Aorta (tissue), 5 donors: Measurements from ENCODE around the gene ALG6. TPM values are rescaled to one million over a fixed set of nuclear protein-coding genes. Genes with fewer than 3 reads are reported as not detected.
"Not testable (repeated sequence)": the region's sequence is repeated elsewhere in the genome, so short reads cannot be mapped to it uniquely, and the experiment has no call there.

Experiments used
- ATAC-seq: fragments of 200-7000 bp; cut with Tn5 transposase; one replicate; pipeline ENCODE4 v1.9.1; 2022; ENCODE audit warnings: moderate library complexity; ENCODE audit not compliant: low FRiP score
- DNase-seq, 2 donors: peaks; one replicate each; pipeline ENCODE4 v3.0.0-alpha.2; 2020
- H3K27ac ChIP-seq, 2 donors: one replicate each; pipeline ENCODE4 v1.5.1; 2013; ENCODE audit warnings: low read length in 2 of 2, mild to moderate bottlenecking in 2 of 2, moderate library complexity in 2 of 2, control low read depth in 1 of 2, inconsistent platforms in 1 of 2, low read depth in 1 of 2
- H3K27me3 ChIP-seq, 2 donors: one replicate each; pipeline ENCODE4 v1.6.1; 2013; ENCODE audit warnings: control low read depth in 1 of 2, low read length in 1 of 2, mild to moderate bottlenecking in 1 of 2, moderate library complexity in 1 of 2; ENCODE audit not compliant: insufficient read depth in 2 of 2, control insufficient read depth in 1 of 2
- H3K36me3 ChIP-seq, 2 donors: one replicate each; pipeline ENCODE4 v1.6.1; 2013; ENCODE audit warnings: control low read depth in 1 of 2, low read length in 1 of 2, mild to moderate bottlenecking in 1 of 2; ENCODE audit not compliant: insufficient read depth in 2 of 2, control insufficient read depth in 1 of 2
- H3K4me1 ChIP-seq, 2 donors: one replicate each; pipeline ENCODE4 v1.6.1; 2013; ENCODE audit warnings: low read length in 2 of 2, control low read depth in 1 of 2, mild to moderate bottlenecking in 1 of 2, moderate library complexity in 1 of 2; ENCODE audit not compliant: insufficient read depth in 2 of 2, control insufficient read depth in 1 of 2
- H3K4me3 ChIP-seq, 2 donors: one replicate each; pipeline ENCODE4 v1.5.1; 2013; ENCODE audit warnings: low read length in 2 of 2, control low read depth in 1 of 2, mild to moderate bottlenecking in 1 of 2
- H3K9me3 ChIP-seq: one replicate; pipeline ENCODE4 v1.6.1; 2013; ENCODE audit warnings: mild to moderate bottlenecking, low read length; ENCODE audit not compliant: control insufficient read depth
- WGBS, 2 donors: extraction: QIAGEN DNeasy Blood & Tissue Kit; methylation state at CpG; one replicate each; pipeline ENCODE4 v1.1.7; 2013; 5-methylcytosine and 5-hydroxymethylcytosine counted together
- intact Hi-C, 2 donors: fragments of 100-400 bp; cut with DNase I; formaldehyde crosslinking; loops; one replicate each; pipeline versions ENCODE4 v1.14.2 to v1.15.0; 2022
- polyA plus RNA-seq, 2 donors: library from polyadenylated mRNA; stranded (reverse); fragments of 200-250 nt; gene quantifications; one replicate each; pipeline ENCODE4 v1.2.3, GENCODE V29; 2013
- total RNA-seq, 2 donors: library from RNA; stranded (reverse); fragmentation: NEBNext Ultra II Directional; extraction: Animal tissue kit (Norgen Biotek cat#: 25700); gene quantifications; one replicate each; pipeline ENCODE4 v1.2.1, GENCODE V29; 2021
- donor health status: healthy with polysubstance abuse.
- donor health status: Bipolar disorder and iron deficiency.
- donor health status: DM: no; HTN: no; CAD: no.
- donor health status: DM: no; HTN: no; CAD: no.
- donor health status: DM: yes; HTN: yes; CAD: no.

The ALG6 gene
- total and polyA plus RNA-seq, 4 donors = 2.4 to 11.0 (median 8.4) TPM

GRCh38 chr1:63453232-63453631, 85.8 kb downstream of the ALG6 start:
- no peak overlapping the region for H3K4me3 ChIP-seq
- intact Hi-C loops = no loop called here
- no peaks in the 10 kb centered on the region for H3K27me3 ChIP-seq
- no peak for ATAC-seq
- H3K27ac ChIP-seq = no peak overlapping the region
- no peaks in the 10 kb centered on the region for H3K36me3 ChIP-seq
- H3K9me3 ChIP-seq = no peaks in the 10 kb centered on the region
- H3K4me1 ChIP-seq = no peaks in the 10 kb centered on the region
- WGBS, 2 donors = 94 to 98% methylated on average over 2 of the region's 2 CpGs
- DNase-seq = no peak

- no peaks in the 10 kb centered on the region for H3K36me3 ChIP-seq
- ATAC-seq (no peak), DNase-seq (no peak)
- H3K4me1 ChIP-seq = no peaks in the 10 kb centered on the region
- intact Hi-C loops = no loop called here
- H3K27ac ChIP-seq = no peak overlapping the region
- no peaks in the 10 kb centered on the region for H3K27me3 ChIP-seq
- H3K4me3 ChIP-seq = no peak overlapping the region
- no peaks in the 10 kb centered on the region for H3K9me3 ChIP-seq
Observed at GRCh38 chr1:63454269-63454668, 86.8 kb downstream of the ALG6 start.

- no peaks in the 10 kb centered on the region for H3K36me3 ChIP-seq
- no peak overlapping the region for H3K27ac ChIP-seq
- no peaks in the 10 kb centered on the region for H3K4me1 ChIP-seq
- no peaks in the 10 kb centered on the region for H3K27me3 ChIP-seq
- no peak for ATAC-seq
- DNase-seq = no peak
- no peaks in the 10 kb centered on the region for H3K9me3 ChIP-seq
- intact Hi-C loops = no loop called here
- no peak overlapping the region for H3K4me3 ChIP-seq
Observed at GRCh38 chr1:63458750-63459149, 91.3 kb downstream of the ALG6 start.

GRCh38 chr1:63461661-63462230, 94.3 kb downstream of the ALG6 start:
- Histone ChIP-seq H3K4me3 (no peak overlapping the region), H3K27ac (no peak overlapping the region), H3K9me3 (no peaks in the 10 kb centered on the region), H3K27me3 (no peaks in the 10 kb centered on the region), H3K36me3 (no peaks in the 10 kb centered on the region), H3K4me1 (no peaks in the 10 kb centered on the region)
- intact Hi-C loops = no loop called here
- DNase-seq = no peak
- no peak for ATAC-seq
- WGBS, 2 donors = 99 to 100% methylated on average over 1 of the region's 1 CpG

GRCh38 chr1:63463248-63463647, 95.8 kb downstream of the ALG6 start:
- Histone ChIP-seq H3K4me3 (no peak overlapping the region), H3K36me3 (no peaks in the 10 kb centered on the region), H3K27ac (no peak overlapping the region), H3K4me1 (no peaks in the 10 kb centered on the region), H3K27me3 (no peaks in the 10 kb centered on the region), H3K9me3 (no peaks in the 10 kb centered on the region)
- intact Hi-C loops = no loop called here
- DNase-seq = no peak
- 90 to 93% methylated on average over 3 of the region's 3 CpGs for WGBS, 2 donors
- ATAC-seq = no peak

GRCh38 chr1:63466181-63466580, 98.8 kb downstream of the ALG6 start:
- H3K4me3 ChIP-seq = no peak overlapping the region
- no peaks in the 10 kb centered on the region for H3K27me3 ChIP-seq
- intact Hi-C loops = no loop called here
- DNase-seq (no peak), ATAC-seq (no peak)
- H3K4me1 ChIP-seq = no peaks in the 10 kb centered on the region
- 76 to 83% methylated on average over 7 of the region's 7 CpGs for WGBS, 2 donors
- no peaks in the 10 kb centered on the region for H3K9me3 ChIP-seq
- no peaks in the 10 kb centered on the region for H3K36me3 ChIP-seq
- H3K27ac ChIP-seq = no peak overlapping the region

GRCh38 chr1:63466759-63467158, 99.3 kb downstream of the ALG6 start:
- intact Hi-C loops = no loop called here
- Histone ChIP-seq H3K4me3 (no peak overlapping the region), H3K4me1 (no peaks in the 10 kb centered on the region), H3K27me3 (no peaks in the 10 kb centered on the region), H3K36me3 (no peaks in the 10 kb centered on the region), H3K9me3 (no peaks in the 10 kb centered on the region), H3K27ac (no peak overlapping the region)
- ATAC-seq = no peak
- 89 to 93% methylated on average over 3 of the region's 3 CpGs for WGBS, 2 donors
- DNase-seq = no peak

GRCh38 chr1:63468683-63469082, 101.3 kb downstream of the ALG6 start:
- H3K4me3 ChIP-seq, intact Hi-C loops, H3K27me3 ChIP-seq, DNase-seq, H3K9me3 ChIP-seq, H3K27ac ChIP-seq, ATAC-seq, H3K36me3 ChIP-seq, H3K4me1 ChIP-seq: not testable (repeated sequence)
- 95 to 97% methylated on average over 5 of the region's 5 CpGs for WGBS, 2 donors

GRCh38 chr1:63475761-63476160, 108.3 kb downstream of the ALG6 start:
- no peaks in the 10 kb centered on the region for H3K36me3 ChIP-seq
- no peak overlapping the region for H3K27ac ChIP-seq
- H3K4me1 ChIP-seq = no peaks in the 10 kb centered on the region
- ATAC-seq (no peak), DNase-seq (no peak)
- WGBS, 2 donors = 69 to 95% methylated on average over 7 of the region's 7 CpGs
- H3K27me3 ChIP-seq = no peaks in the 10 kb centered on the region
- no peaks in the 10 kb centered on the region for H3K9me3 ChIP-seq
- no peak overlapping the region for H3K4me3 ChIP-seq
- intact Hi-C loops = no loop called here
